AG10803 (cell line): ENCODE results near the gene AP5Z1.

Source experiments
- DNase-seq: peaks from one replicate; pipeline ENCODE4 v3.0.0; 2010; ENCODE audit warnings: low read depth
- H3K4me3 ChIP-seq: 2 replicates; pipeline ENCODE4 v1.5.1; 2011; ENCODE audit warnings: mild to moderate bottlenecking, low read length, control low read depth
- CTCF ChIP-seq: conservative IDR thresholded peaks from 2 replicates; pipeline ENCODE4 v1.5.1; 2011; ENCODE audit warnings: mild to moderate bottlenecking, low read length, control low read depth, inconsistent platforms

AP5Z1 gene

DNA sequence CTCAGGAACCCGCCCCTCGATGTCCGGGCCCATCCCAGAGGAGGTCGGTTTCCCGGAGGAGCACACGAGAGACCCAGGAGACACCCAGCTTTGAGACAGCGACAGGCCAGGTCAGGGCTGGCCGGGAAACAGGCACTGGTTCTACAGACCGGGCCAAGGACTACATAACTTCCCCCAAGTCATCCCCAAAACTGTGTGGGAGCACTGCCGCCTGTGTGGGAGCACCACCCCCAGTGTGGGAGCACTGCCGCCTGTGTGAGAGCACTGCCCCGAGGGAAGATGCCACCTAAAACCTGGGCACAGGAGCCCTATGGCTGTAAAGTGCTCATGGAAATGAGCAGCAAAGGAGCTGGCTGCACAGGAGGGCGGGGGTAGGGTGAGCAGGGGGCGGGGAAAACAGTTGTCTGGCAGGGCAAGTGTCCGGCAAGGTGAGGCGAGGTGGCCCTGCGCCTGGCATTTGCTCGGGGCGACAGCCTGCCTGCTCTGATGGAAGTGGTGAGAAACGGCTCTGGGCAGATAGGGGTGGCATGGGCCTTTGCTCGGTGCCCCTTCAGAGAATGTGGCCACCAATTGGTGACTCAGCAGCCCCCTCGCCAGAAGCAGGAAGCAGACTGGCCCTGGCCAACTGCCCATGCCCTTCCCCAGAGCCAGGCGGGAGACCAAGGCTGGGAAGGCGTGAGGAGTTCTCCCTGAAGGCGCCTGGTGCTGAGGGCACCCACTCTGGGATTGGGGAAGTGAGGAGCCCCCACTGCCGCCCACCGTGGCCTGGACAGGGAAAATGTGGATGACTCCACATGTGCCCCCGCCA, 60.2 kb downstream of the AP5Z1 start:
- DNase-seq: no peak
- no peak for TF ChIP-seq CTCF
- H3K4me3 ChIP-seq: no peak overlapping the region

GRCh38 chr7:4836206-4836661, 60.8 kb downstream of the AP5Z1 start:
- DNase-seq: no peak
- H3K4me3 ChIP-seq: no peak overlapping the region
- no peak for TF ChIP-seq CTCF

GRCh38 chr7:4837041-4837802, 61.8 kb downstream of the AP5Z1 start:
- DNase-seq: no peak
- H3K4me3 ChIP-seq: no peak overlapping the region
- no peak for TF ChIP-seq CTCF

- no peak for DNase-seq
- no peak overlapping the region for H3K4me3 ChIP-seq
- TF ChIP-seq CTCF: no peak
Measured at GRCh38 chr7:4837803-4838625, 62.6 kb downstream of the AP5Z1 start.

- no peak for TF ChIP-seq CTCF
- DNase-seq: no peak
- H3K4me3 ChIP-seq: no peak overlapping the region
Measured at GRCh38 chr7:4838626-4839334, 63.4 kb downstream of the AP5Z1 start.

DNA sequence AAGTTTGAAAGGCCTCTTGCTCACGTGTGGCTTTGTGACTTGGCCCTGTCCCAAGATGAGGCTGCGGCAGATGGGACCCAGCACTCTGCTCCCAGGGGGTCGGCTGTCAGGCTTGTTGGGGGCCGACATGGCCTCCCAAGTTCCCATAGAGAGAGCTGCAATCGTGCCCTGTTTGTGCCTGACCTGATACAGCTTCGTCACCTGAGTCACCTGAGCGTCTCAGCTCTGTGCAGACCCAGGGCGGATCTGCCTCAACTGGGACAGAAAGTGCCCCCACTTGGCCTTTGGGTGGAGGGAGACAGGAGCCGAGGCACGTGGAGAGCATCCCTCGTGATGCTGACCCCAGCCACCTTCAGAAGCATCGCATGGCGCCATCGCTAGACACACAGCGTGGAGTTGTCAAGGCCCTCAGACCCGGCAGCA, 64.7 kb downstream of the AP5Z1 start:
- no peak for DNase-seq
- no peak overlapping the region for H3K4me3 ChIP-seq
- no peak for TF ChIP-seq CTCF
